Measurements from ENCODE around the gene CFAP45.

The CFAP45 gene

GRCh38 chr1:159895836-159896545 is 4.0 kb downstream of the CFAP45 start:
- H3K9me3 ChIP-seq (replicated peaks in 1 of 2; ENCODE audit: control insufficient read depth in 2 of 2, insufficient read depth in 1 of 2, low read depth in 1 of 2, low read length in 2 of 2) = no peaks in the 10 kb centered on the region
- no peak overlapping the region for H3K18ac ChIP-seq (ENCODE audit: low read length)
- no peak overlapping the region for H3K4me2 ChIP-seq (ENCODE audit: insufficient read depth, low read length, poor library complexity, severe bottlenecking)
- H3K27ac ChIP-seq (replicated peaks; ENCODE audit: low read length) = no peak overlapping the region
- peaks cover 0 to 52% (median 2%) of the 10 kb centered on the region in 3 experiments for H3K27me3 ChIP-seq (ENCODE audit: control insufficient read depth in 3 of 3, insufficient read depth in 3 of 3, low read depth in 1 of 3, low read length in 3 of 3)
- no peak overlapping the region for H2AK5ac ChIP-seq (ENCODE audit: low read depth, low read length)
- H2AFZ ChIP-seq (ENCODE audit: low read length) = no peak overlapping the region
- peaks cover 4 to 7% of the 10 kb centered on the region in 2 donors for H3K4me1 ChIP-seq (ENCODE audit: control insufficient read depth in 2 of 2, insufficient read depth in 1 of 2, low read depth in 1 of 2, low read length in 2 of 2)
- H2BK12ac ChIP-seq (ENCODE audit: low read length) = no peak overlapping the region
- no peak for DNase-seq (ENCODE audit: low spot score)
- no peaks in the 10 kb centered on the region for H3K36me3 ChIP-seq (replicated peaks in 1 of 2; ENCODE audit: control insufficient read depth in 2 of 2, insufficient read depth in 2 of 2, low read length in 2 of 2)
- no peak overlapping the region for H2BK120ac ChIP-seq (ENCODE audit: low read depth, low read length)
- no peaks in the 10 kb centered on the region for H3K79me1 ChIP-seq (ENCODE audit: low read depth, low read length)
- H3K14ac ChIP-seq (ENCODE audit: low read length) = no peak overlapping the region
- H3K9ac ChIP-seq (ENCODE audit: low read depth, low read length, poor library complexity) = no peak overlapping the region
- H4K8ac ChIP-seq (ENCODE audit: low read depth, low read length) = no peak overlapping the region
- WGBS, 2 donors (ENCODE audit: extremely low coverage in 2 of 2, insufficient read length in 2 of 2, insufficient replicate concordance in 1 of 2) = no CpG with 5 or more reads among the region's 6 CpGs
- H2BK15ac ChIP-seq (ENCODE audit: low read length) = no peak overlapping the region
- no peak overlapping the region for H2BK5ac ChIP-seq (ENCODE audit: low read length)
- H4K91ac ChIP-seq (ENCODE audit: low read depth, low read length, poor library complexity) = no peak overlapping the region
- no peak overlapping the region for H3K4ac ChIP-seq (ENCODE audit: low read length)
- no peak overlapping the region for H3K23ac ChIP-seq (ENCODE audit: low read depth, low read length, poor library complexity)
- H3K4me3 ChIP-seq (ENCODE audit: low read length in 2 of 2) = no peak overlapping the region

- no peak overlapping the region for H2AK5ac ChIP-seq (ENCODE audit: low read depth, low read length)
- no peak overlapping the region for H4K91ac ChIP-seq (ENCODE audit: low read depth, low read length, poor library complexity)
- H3K9ac ChIP-seq (ENCODE audit: low read depth, low read length, poor library complexity) = no peak overlapping the region
- no peak overlapping the region for H4K8ac ChIP-seq (ENCODE audit: low read depth, low read length)
- peaks cover 2 to 7% of the 10 kb centered on the region in 2 donors for H3K4me1 ChIP-seq (ENCODE audit: control insufficient read depth in 2 of 2, insufficient read depth in 1 of 2, low read depth in 1 of 2, low read length in 2 of 2)
- H3K4me3 ChIP-seq (ENCODE audit: low read length in 2 of 2) = no peak overlapping the region
- H3K27me3 ChIP-seq (ENCODE audit: control insufficient read depth in 3 of 3, insufficient read depth in 3 of 3, low read depth in 1 of 3, low read length in 3 of 3) = peaks cover 0 to 45% (median under 1%) of the 10 kb centered on the region in 3 experiments
- H3K4me2 ChIP-seq (ENCODE audit: insufficient read depth, low read length, poor library complexity, severe bottlenecking) = no peak overlapping the region
- H2BK12ac ChIP-seq (ENCODE audit: low read length) = no peak overlapping the region
- H3K36me3 ChIP-seq (replicated peaks in 1 of 2; ENCODE audit: control insufficient read depth in 2 of 2, insufficient read depth in 2 of 2, low read length in 2 of 2) = no peaks in the 10 kb centered on the region
- H3K27ac ChIP-seq (replicated peaks; ENCODE audit: low read length) = no peak overlapping the region
- no peak overlapping the region for H3K4ac ChIP-seq (ENCODE audit: low read length)
- DNase-seq (ENCODE audit: low spot score) = no peak
- H2BK5ac ChIP-seq (ENCODE audit: low read length) = no peak overlapping the region
- no peak overlapping the region for H3K23ac ChIP-seq (ENCODE audit: low read depth, low read length, poor library complexity)
- no peak overlapping the region for H3K14ac ChIP-seq (ENCODE audit: low read length)
- no peak overlapping the region for H3K18ac ChIP-seq (ENCODE audit: low read length)
- no peaks in the 10 kb centered on the region for H3K9me3 ChIP-seq (replicated peaks in 1 of 2; ENCODE audit: control insufficient read depth in 2 of 2, insufficient read depth in 1 of 2, low read depth in 1 of 2, low read length in 2 of 2)
- H2BK15ac ChIP-seq (ENCODE audit: low read length) = no peak overlapping the region
- H3K79me1 ChIP-seq (ENCODE audit: low read depth, low read length) = no peaks in the 10 kb centered on the region
- H2AFZ ChIP-seq (ENCODE audit: low read length) = no peak overlapping the region
- H2BK120ac ChIP-seq (ENCODE audit: low read depth, low read length) = no peak overlapping the region
- WGBS, 2 donors (ENCODE audit: extremely low coverage in 2 of 2, insufficient read length in 2 of 2, insufficient replicate concordance in 1 of 2) = no CpG with 5 or more reads among the region's 3 CpGs
Observed at GRCh38 chr1:159895286-159895685, 4.7 kb downstream of the CFAP45 start.

GRCh38 chr1:159892944-159893343 is 7.0 kb downstream of the CFAP45 start:
- Histone ChIP-seq H2BK15ac (ENCODE audit: low read length) (no peak overlapping the region), H2AFZ (ENCODE audit: low read length) (no peak overlapping the region), H2BK12ac (ENCODE audit: low read length) (no peak overlapping the region), H3K4ac (ENCODE audit: low read length) (no peak overlapping the region), H2BK5ac (ENCODE audit: low read length) (no peak overlapping the region), H3K27ac (replicated peaks; ENCODE audit: low read length) (no peak overlapping the region), H3K79me1 (ENCODE audit: low read depth, low read length) (no peaks in the 10 kb centered on the region), H3K36me3 (replicated peaks in 1 of 2; ENCODE audit: control insufficient read depth in 2 of 2, insufficient read depth in 2 of 2, low read length in 2 of 2) (no peaks in the 10 kb centered on the region), H4K8ac (ENCODE audit: low read depth, low read length) (no peak overlapping the region), H3K9ac (ENCODE audit: low read depth, low read length, poor library complexity) (no peak overlapping the region), H3K18ac (ENCODE audit: low read length) (no peak overlapping the region), H3K14ac (ENCODE audit: low read length) (no peak overlapping the region), H3K9me3 (replicated peaks in 1 of 2; ENCODE audit: control insufficient read depth in 2 of 2, insufficient read depth in 1 of 2, low read depth in 1 of 2, low read length in 2 of 2) (no peaks in the 10 kb centered on the region), H2BK120ac (ENCODE audit: low read depth, low read length) (no peak overlapping the region), H3K23ac (ENCODE audit: low read depth, low read length, poor library complexity) (no peak overlapping the region), H3K4me1 (ENCODE audit: control insufficient read depth in 2 of 2, insufficient read depth in 1 of 2, low read depth in 1 of 2, low read length in 2 of 2) (peaks cover 0 to 5% of the 10 kb centered on the region in 2 donors), H3K4me3 (ENCODE audit: low read length in 2 of 2) (no peak overlapping the region), H3K27me3 (ENCODE audit: control insufficient read depth in 3 of 3, insufficient read depth in 3 of 3, low read depth in 1 of 3, low read length in 3 of 3) (peaks cover 0 to 37% (median 0%) of the 10 kb centered on the region in 3 experiments), H4K91ac (ENCODE audit: low read depth, low read length, poor library complexity) (no peak overlapping the region), H2AK5ac (ENCODE audit: low read depth, low read length) (no peak overlapping the region), H3K4me2 (ENCODE audit: insufficient read depth, low read length, poor library complexity, severe bottlenecking) (no peak overlapping the region)
- no peak for DNase-seq (ENCODE audit: low spot score)
- WGBS, 2 donors (ENCODE audit: extremely low coverage in 2 of 2, insufficient read length in 2 of 2, insufficient replicate concordance in 1 of 2) = no CpG with 5 or more reads among the region's 5 CpGs

GRCh38 chr1:159891275-159892157 is 8.4 kb downstream of the CFAP45 start:
- H3K79me1 ChIP-seq (ENCODE audit: low read depth, low read length) = no peaks in the 10 kb centered on the region
- H3K27ac ChIP-seq (replicated peaks; ENCODE audit: low read length) = no peak overlapping the region
- H2AFZ ChIP-seq (ENCODE audit: low read length) = no peak overlapping the region
- no peak overlapping the region for H2AK5ac ChIP-seq (ENCODE audit: low read depth, low read length)
- WGBS, 2 donors (ENCODE audit: extremely low coverage in 2 of 2, insufficient read length in 2 of 2, insufficient replicate concordance in 1 of 2) = no CpG with 5 or more reads among the region's 7 CpGs
- H2BK120ac ChIP-seq (ENCODE audit: low read depth, low read length) = no peak overlapping the region
- peak; percentile 48 for DNase-seq (ENCODE audit: low spot score)
- H3K9ac ChIP-seq (ENCODE audit: low read depth, low read length, poor library complexity) = no peak overlapping the region
- H3K18ac ChIP-seq (ENCODE audit: low read length) = no peak overlapping the region
- H3K27me3 ChIP-seq (ENCODE audit: control insufficient read depth in 3 of 3, insufficient read depth in 3 of 3, low read depth in 1 of 3, low read length in 3 of 3) = peaks cover 0 to 37% (median 0%) of the 10 kb centered on the region in 3 experiments
- no peak overlapping the region for H4K8ac ChIP-seq (ENCODE audit: low read depth, low read length)
- peaks cover 0 to 5% of the 10 kb centered on the region in 2 donors for H3K4me1 ChIP-seq (ENCODE audit: control insufficient read depth in 2 of 2, insufficient read depth in 1 of 2, low read depth in 1 of 2, low read length in 2 of 2)
- no peak overlapping the region for H3K14ac ChIP-seq (ENCODE audit: low read length)
- H2BK5ac ChIP-seq (ENCODE audit: low read length) = no peak overlapping the region
- no peak overlapping the region for H2BK12ac ChIP-seq (ENCODE audit: low read length)
- H3K4me2 ChIP-seq (ENCODE audit: insufficient read depth, low read length, poor library complexity, severe bottlenecking) = no peak overlapping the region
- H3K36me3 ChIP-seq (replicated peaks in 1 of 2; ENCODE audit: control insufficient read depth in 2 of 2, insufficient read depth in 2 of 2, low read length in 2 of 2) = no peaks in the 10 kb centered on the region
- H3K9me3 ChIP-seq (replicated peaks in 1 of 2; ENCODE audit: control insufficient read depth in 2 of 2, insufficient read depth in 1 of 2, low read depth in 1 of 2, low read length in 2 of 2) = no peaks in the 10 kb centered on the region
- no peak overlapping the region for H2BK15ac ChIP-seq (ENCODE audit: low read length)
- H3K4ac ChIP-seq (ENCODE audit: low read length) = no peak overlapping the region
- no peak overlapping the region for H3K4me3 ChIP-seq (ENCODE audit: low read length in 2 of 2)
- H3K23ac ChIP-seq (ENCODE audit: low read depth, low read length, poor library complexity) = no peak overlapping the region
- no peak overlapping the region for H4K91ac ChIP-seq (ENCODE audit: low read depth, low read length, poor library complexity)
